Measurements from ENCODE around the gene VN1R2.
"Not testable (repeated sequence)": the region's sequence is repeated elsewhere in the genome, so short reads cannot be mapped to it uniquely, and the experiment has no call there.

The VN1R2 gene, protein sequence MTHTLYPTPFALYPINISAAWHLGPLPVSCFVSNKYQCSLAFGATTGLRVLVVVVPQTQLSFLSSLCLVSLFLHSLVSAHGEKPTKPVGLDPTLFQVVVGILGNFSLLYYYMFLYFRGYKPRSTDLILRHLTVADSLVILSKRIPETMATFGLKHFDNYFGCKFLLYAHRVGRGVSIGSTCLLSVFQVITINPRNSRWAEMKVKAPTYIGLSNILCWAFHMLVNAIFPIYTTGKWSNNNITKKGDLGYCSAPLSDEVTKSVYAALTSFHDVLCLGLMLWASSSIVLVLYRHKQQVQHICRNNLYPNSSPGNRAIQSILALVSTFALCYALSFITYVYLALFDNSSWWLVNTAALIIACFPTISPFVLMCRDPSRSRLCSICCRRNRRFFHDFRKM

DNA sequence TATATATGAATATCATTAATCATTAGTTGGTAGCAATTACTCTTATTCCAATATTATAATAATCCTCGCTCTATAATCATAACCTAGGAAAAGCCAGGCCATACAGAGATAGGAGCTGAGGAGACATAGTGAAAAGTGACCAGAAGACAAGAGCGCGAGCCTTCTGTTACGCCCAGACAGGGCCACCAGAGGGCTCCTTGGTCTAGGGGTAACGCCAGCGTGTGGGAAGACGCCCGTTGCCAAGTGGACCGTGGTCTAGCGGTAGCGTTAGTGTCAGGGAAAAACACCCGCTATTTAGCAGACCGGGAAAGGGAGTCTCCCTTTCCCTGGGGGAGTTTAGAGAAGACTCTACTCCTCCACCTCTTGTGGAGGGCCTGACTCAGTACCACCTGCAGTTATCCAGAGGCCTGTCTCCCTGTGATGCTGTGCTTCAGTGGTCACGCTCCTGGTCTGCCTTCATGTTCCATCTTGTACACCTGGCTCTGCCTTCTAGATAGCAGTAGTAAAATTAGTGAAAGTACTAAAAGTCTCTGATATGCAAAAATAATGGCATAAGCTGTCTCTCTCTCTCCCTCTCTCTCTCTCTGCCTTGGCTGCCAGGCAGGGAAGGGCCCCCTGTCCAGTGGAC, at the start of gene VN1R2:
VN1R2 (plus strand) TSS at position 578 of the 628 bp plus-strand sequence. CDS start 84 bp downstream, outside the sequence.
- not testable (repeated sequence) for DNase-seq

DNA sequence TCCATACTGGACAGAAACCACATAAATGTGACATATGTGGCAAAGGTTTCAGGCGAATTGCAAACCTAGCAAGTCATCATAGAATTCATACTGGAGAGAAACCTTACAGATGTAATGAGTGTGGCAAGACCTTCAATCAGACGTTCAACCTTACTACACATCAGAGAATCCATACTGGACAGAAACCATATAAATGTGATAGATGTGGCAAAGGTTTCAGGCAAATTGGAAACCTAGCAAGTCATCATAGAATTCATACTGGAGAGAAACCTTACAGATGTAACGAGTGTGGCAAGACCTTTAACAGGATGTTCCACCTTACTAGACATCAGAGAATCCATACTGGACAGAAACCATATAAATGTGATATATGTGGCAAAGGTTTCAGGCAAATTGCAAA, 46.5 kb upstream of the VN1R2 start:
- DNase-seq = not testable (repeated sequence)

DNA sequence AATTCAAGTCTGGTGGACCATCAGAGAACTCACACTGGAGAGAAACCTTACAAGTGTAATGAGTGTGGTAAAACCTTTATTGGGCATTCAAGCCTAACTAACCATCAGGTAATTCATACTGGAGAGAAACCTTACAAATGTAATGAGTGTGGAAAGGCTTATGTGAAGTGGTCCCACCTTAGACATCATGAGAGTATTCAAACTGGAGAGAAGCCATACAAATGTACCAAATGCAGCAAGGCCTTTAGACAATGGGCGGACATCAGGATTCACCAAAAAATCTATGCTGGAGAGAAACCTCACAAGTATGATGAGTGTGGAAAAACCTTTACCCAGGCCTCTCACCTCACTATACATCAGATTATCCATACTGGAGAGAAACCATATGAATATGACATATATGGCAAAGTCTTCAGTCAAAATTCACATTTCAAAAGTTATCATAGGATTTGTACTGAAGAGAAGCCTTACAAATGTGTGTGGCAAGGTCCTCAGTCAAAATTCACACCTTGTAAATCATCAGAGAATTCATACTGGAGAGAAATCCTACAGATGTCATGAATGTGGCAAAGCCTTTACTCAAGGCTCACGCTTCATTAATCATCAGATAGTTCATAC, 45.3 kb upstream of the VN1R2 start:
- no peak for DNase-seq

DNA sequence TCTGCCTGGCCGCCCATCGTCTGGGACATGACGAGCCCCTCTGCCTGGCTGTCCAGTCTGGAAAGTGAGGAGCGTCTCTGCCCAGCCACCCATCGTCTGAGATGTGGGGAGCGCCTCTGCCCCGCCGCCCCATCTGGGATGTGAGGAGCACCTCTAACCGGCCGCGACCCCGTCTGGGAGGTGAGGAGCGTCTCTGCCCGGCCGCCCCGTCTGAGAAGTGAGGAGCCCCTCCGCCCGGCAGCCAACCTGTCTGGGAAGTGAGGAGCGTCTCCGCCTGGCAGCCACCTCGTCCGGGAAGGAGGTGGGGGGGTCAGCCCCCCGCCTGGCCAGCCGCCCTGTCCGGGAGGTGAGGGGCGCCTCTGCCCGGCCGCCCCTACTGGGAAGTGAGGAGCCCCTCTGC, 35.4 kb upstream of the VN1R2 start:
- not testable (repeated sequence) for DNase-seq

DNA sequence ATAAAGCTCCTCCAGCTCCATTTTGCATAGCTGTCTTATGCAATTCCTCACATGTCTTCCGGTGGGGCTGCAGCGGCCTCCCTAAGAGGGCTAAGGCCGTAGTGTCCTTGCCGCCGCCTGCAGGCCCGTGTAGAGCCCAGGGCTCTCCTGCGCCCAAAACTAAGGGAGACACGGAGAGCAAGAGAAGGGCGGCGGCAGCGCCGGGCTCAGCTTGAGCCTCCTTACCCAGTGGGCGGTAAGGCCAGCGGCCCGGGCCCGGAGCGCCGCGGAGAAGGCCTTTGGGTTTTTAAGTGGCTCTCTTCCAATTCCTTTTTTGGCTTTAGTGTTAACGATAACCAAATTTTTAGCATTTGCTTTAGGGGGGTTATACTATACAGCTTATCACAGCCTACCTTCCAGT, 33.5 kb upstream of the VN1R2 start:
- DNase-seq = no peak

DNA sequence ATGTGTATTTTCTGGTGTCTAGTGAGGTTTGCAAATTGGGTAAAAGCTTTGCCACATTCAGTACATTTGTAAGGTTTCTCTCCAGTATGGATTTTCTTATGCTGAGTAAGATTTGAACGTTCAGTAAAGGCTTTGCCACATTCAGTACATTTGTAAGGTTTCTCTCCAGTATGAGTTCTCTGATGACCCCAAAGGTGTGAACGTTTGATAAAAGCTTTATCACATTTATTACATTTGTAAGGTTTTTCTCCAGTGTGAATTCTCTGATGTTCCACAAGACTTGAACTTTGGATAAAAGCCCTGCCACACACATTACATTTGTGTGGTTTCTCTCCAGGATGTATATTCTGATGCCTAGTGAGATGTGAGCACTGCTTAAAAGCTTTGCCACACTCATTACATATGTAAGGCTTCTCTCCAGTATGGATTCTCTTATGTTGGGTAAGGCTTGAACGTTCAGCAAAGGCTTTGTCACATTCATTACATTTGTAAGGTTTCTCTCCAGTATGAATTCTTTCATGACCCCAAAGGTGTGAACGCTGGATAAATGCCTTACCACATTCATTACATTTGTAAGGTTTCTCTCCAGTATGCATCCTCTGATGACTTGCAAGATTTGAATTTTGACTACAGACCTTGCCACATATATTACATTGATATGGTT, 20.8 kb upstream of the VN1R2 start:
- DNase-seq = no peak

DNA sequence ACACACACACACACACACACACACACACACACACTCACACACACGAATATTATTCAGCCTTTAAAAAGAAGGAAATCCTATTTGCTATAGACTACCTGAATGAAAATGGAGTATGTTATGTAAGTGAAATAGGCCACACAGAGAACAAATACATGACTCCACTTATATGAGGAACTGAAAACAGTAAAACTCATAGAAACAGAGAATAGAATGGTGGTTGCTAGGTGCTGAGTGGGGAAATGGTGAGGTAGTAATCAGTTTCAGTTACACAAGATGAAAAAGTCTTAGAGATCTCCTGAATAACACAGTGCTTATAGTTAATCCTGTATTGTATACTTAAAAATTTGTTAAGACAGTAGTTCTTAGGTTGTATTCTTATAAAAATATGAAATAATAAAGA, 11.6 kb upstream of the VN1R2 start:
- DNase-seq = no peak

DNA sequence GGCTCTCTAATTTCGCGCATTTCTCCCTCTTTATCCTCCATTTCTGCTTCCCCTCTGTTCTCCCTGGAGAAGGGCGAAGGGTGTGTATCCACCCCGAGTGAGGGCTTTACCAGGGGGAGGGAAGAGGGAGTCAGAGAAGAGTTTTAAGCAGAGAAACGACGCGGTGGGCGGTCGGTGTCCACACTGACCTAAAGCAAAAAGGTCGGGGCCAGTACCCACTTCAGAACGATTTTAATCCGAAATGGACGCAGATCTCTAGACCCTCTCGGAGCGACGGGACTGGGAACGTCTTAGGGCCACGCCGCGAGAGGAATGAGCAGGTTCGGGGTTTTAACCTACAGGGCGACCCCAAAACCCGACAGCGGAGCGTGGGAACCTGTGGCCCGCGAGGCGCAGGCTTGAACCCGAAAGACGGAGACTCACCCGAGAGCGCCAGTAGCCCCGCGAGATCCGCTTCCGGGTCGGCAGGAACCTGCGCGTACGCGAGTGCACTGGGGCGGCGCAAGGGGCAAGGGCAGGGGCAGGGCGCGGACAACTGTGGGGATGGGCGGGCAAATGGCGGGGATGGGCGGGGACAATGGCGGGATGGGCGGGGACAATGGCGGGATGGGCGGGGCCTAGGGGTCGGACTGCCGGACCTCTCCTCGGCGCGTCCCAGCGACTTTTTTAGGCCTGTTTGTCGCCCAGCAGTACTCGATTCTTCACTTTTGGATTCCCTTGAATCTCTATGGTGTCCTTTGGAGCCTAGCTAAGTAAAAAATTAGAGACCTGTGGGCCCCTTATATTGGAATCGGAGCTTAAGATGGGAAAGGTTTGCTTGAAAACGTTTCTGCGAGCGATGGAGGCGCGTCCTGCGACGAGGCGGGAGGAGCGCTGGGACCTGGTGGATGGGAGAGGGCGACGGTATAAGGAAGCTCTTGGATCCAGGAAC, 3.4 kb upstream of the VN1R2 start, which contains the start of gene ZNF677:
ZNF677 (minus strand) TSS at position 463 of the 931 bp plus-strand sequence. CDS start 3,323 bp downstream, outside the sequence.
- peak; percentile 86 for DNase-seq

DNA sequence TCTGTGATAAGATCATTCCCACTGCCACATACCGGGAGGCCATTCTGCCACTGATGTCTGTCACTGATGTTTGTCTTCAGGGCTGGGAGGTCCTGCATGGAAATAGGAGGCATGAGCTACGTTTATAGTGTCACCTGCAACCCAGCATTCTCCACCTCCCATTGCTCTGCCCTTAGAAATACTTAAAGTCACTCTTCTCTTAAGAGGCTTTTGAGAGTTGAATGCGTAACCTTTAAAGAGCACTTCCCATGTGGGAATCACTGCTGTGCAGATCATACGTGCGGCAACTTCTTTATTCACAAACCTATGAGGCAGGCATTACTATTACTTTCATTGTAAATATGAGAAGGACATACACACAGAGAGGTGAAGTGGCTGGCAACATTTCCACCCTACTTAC, 9.5 kb downstream of the VN1R2 start, which contains the start of gene VN1R4:
VN1R4 (minus strand) TSS at position 101 of the 400 bp plus-strand sequence; CDS start at position 43, 58 bp downstream.
- not testable (repeated sequence) for DNase-seq

DNA sequence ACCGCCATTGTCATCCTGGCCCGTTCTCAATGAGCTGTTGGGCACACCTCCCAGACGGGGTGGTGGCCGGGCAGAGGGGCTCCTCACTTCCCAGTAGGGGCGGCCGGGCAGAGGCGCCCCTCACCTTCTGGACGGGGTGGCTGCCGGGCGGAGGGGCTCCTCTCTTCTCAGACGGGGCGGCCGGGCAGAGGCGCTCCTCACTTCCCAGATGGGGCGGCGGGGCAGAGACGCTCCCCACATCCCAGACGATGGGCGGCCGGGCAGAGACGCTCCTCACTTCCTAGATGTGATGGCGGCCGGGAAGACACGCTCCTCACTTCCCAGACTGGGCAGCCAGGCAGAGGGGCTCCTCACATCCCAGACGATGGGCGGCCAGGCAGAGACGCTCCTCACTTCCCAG, 11.8 kb downstream of the VN1R2 start:
- not testable (repeated sequence) for DNase-seq

DNA sequence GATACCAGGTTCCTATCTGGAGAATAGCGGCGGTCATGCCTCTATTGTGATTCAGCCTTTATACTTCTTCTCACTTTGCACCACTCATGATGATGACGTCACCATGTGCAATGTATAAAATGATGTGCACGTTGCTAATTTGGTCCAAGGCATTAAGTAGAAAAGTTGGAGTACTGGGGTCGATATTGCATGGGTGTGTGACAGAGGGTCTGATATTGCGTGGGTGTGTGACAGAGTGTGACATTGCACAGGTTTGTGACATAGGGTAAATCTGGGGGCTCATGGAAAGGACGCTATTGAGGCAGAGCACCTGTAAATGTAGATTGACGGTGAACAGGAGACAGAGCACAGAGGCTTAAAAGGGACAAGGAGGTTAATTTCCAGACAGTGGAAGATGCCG, 14.0 kb downstream of the VN1R2 start:
- no peak for DNase-seq

DNA sequence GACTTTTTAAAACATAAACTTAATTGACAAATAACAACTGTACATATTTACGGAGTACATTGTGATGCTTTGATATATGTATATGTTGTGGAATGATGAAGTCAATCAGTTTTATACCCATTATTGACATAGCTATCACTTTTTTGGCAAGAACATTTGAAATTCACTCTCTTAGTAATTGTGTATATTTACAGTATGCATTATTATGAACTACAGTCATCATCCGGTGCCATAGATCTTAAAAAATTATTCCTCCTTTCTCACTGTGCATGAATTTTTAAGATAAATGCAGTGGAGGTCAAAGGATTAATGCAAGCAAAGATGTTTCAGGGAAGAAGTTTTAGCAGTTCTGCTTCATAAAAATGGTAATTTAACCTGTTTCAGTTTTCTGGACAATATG, 17.4 kb downstream of the VN1R2 start:
- DNase-seq = no peak

DNA sequence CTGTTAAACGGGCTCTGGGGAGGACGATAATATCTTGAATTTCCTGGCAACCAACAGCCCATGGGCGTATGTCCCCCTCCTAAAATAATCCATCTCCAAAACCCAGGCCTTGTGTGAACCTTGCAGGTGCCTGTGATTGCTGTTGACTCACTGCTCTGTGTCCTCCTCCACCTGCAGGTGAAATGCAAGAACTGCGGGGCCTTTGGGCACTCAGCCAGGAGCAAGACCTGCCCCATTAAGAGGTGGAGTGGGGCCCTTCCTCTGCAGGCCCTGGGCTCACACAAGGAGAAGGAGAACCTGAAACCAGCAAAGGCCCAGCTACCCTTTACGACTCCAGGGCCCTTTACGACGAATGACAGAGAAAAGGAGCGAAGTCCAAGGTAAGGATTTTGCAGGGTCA, 23.9 kb downstream of the VN1R2 start:
- not testable (repeated sequence) for DNase-seq

DNA sequence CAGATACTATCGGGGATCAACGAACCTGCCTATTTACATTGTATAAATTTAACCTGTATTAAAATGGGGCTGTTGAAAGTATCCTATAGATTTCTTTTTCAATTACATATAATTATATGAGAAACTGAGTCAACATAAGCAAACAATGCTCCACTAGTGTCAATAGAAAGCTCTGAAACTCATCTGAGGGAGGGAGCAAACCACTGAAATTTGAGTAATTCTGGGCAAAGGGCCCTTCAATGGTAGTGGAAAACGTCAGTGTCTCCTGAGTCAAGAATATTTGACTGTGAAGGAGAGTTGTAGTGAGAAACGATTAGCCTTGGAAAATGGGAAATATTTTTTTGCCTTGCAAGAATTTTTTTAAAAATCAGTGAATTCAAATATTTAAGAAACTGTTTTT, 27.0 kb downstream of the VN1R2 start:
- DNase-seq = no peak

DNA sequence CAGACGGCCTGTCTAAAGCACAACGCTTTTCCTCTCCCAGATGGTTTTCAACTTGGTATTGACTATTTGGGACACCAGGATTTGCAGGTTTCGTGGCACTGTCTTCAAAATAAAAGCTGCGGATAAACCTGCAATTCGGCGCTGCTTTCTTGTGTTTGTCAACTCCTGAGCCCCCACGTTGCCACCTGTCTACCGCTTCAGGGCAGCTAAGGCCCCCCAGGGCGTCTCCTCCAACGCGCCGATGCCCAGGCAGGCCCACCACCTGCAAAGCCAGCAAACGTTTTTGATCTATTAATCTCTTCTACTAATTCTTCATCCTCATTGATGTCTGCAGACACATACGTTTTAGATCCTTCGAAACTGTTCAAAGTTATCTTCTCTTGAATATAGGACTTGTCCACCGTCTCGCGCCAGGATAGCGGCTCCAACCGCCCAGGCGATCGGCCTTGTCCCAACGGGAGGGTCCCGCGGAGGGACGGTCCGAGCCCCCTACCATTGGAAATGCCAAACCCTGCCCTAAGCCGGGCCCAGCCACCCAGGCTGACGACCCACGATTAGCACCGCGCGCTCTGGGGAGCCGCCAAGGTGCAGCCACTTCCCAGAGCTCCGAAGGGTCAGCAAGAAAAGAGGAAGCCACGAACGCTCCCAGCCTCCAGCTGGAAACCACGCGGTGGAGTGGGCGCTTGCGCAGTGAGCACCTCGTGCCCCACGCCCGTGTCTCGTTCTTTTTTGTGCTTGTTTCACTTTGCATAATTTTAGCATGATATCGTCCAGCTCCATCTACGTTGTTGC, 32.9 kb downstream of the VN1R2 start:
- no peak for DNase-seq

DNA sequence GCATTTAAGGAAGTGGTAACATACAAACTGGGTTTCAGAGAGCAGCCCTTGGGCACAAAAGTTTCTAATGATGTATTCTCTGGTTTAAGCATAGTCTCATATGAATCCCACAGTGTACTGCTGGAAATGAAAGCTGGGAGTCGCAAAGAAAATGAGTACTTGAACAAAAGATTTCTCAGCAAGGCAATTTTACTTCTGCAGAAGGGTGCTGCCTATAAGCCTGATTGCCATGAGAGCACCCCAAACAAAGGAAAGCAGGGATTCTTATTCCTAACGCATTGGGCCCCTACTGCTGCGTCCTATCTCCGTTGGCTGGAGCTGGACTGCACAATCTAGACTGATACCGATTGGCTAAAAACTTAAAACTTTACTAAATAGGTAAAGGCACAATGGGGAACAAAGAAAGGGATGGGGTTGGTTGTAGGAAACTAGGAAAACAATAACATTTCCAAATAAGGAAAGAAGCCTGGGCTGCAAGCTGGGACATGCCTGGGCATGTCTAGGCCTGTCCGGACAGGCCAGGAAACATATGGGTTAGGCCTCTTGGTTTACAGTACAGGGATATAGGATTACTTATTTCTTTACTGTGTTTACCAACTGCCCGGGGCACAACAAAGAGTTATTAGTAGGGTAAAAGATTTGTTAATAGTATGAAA, 36.8 kb downstream of the VN1R2 start:
- DNase-seq = no peak

DNA sequence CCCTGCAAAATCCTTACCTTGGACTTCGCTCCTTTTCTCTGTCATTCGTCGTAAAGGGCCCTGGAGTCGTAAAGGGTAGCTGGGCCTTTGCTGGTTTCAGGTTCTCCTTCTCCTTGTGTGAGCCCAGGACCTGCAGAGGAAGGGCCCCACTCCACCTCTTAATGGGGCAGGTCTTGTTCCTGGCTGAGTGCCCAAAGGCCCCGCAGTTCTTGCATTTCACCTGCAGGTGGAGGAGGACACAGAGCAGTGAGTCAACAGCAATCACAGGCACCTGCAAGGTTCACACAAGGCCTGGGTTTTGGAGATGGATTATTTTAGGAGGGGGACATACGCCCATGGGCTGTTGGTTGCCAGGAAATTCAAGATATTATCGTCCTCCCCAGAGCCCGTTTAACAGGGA, 43.2 kb downstream of the VN1R2 start:
- DNase-seq = not testable (repeated sequence)

DNA sequence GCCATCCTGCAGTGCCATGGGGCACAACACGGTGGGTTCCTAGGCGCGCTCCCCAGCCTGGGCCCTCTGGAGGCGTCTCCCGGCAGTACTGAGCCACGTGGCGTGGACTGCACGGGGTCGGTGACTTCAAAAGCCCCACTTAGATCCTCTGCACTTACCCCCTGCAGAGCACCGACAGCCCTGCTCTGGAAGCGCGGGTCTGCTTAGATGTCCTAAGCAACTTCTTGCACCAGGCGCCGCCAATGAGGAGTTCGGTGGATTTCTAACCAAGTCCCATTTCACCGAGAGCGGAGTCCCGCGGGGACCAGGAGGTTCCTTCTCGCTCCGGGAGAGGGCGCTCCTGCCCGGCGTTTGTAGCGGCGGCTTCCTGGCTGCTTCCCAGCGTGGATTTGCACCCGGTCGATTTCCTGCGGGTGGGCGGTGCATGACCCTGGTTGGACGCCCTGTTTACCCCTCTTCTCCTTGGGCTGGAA, 50.3 kb downstream of the VN1R2 start:
- DNase-seq = peak; percentile 79

All from retina (tissue), 1 donor.